Liver (tissue), 2 donors: Measurements from ENCODE around the gene TNFRSF12A.

Source experiments
- CTCF ChIP-seq: fragments of 150-350 bp; IDR thresholded peaks from 2 replicates; pipeline ENCODE4 v1.5.1; 2017; ENCODE audit warnings: improper control_type of control experiment, low read depth, low read length; ENCODE audit not compliant: missing input control
- REST ChIP-seq: IDR thresholded peaks from 2 replicates; pipeline ENCODE4 v1.6.1; 2016; ENCODE audit warnings: antibody characterized with exemption, mild to moderate bottlenecking
- ZBTB33 ChIP-seq: IDR thresholded peaks from 2 replicates; pipeline ENCODE4 v1.6.1; 2016; ENCODE audit warnings: antibody characterized with exemption
- donor health status: healthy.

GRCh38 chr16:2974319-2975056 is 45.7 kb upstream of the TNFRSF12A start:
- TF ChIP-seq CTCF (no peak), REST (no peak), ZBTB33 (no peak)
